SK-N-SH treated with all-trans-retinoic acid at 6 μM for 48 hours (cell line): ENCODE measurements around the gene LRCH1.
A peak's percentile ranks its signal among the peaks of the same experiment; 100 is the strongest.

Source experiments
- ATAC-seq: fragments of 200-7000 bp; cut with Tn5 transposase; 3 replicates; pipeline ENCODE4 v1.9.1; 2020; ENCODE audit warnings: mild to moderate bottlenecking, moderate library complexity
- ARNTL ChIP-seq: fragments of 450-650 bp; formaldehyde crosslinking; IDR thresholded peaks from 2 replicates; pipeline ENCODE4 v1.5.0; 2020; ENCODE audit warnings: low read depth, mild to moderate bottlenecking, moderate library complexity, borderline replicate concordance
- BACH2 ChIP-seq: fragments of 250-450 bp; sonication (Bioruptor Pico); IDR thresholded peaks from 2 replicates; pipeline ENCODE4 v1.9.0; 2021; ENCODE audit warnings: mild to moderate bottlenecking, borderline replicate concordance
- CSDC2 ChIP-seq: fragments of 250-450 bp; sonication (Bioruptor Pico); IDR thresholded peaks from 2 replicates; pipeline ENCODE4 v1.5.0; 2020; ENCODE audit warnings: mild to moderate bottlenecking, moderate library complexity
- ESRRG ChIP-seq: fragments of 250-450 bp; sonication (Bioruptor Pico); IDR thresholded peaks from 2 replicates; pipeline ENCODE4 v1.6.1; 2021; ENCODE audit warnings: mild to moderate bottlenecking
- GLIS3 ChIP-seq: fragments of 250-450 bp; sonication (Bioruptor Pico); IDR thresholded peaks from 2 replicates; pipeline ENCODE4 v1.5.0; 2020; ENCODE audit warnings: mild to moderate bottlenecking, moderate library complexity
- ISL1 ChIP-seq: fragments of 250-450 bp; sonication (Bioruptor Pico); IDR thresholded peaks from 2 replicates; pipeline ENCODE4 v2.1.2; 2022; ENCODE audit warnings: mild to moderate bottlenecking, moderate library complexity
- OSR1 ChIP-seq: fragments of 250-450 bp; sonication (Bioruptor Pico); IDR thresholded peaks from 2 replicates; pipeline ENCODE4 v1.8.0; 2022; ENCODE audit warnings: moderate library complexity, mild to moderate bottlenecking, inconsistent platforms
- PPARA ChIP-seq: fragments of 250-450 bp; sonication (Bioruptor Pico); IDR thresholded peaks from 2 replicates; pipeline ENCODE4 v1.5.0; 2020; ENCODE audit warnings: mild to moderate bottlenecking, borderline replicate concordance
- RARB ChIP-seq: fragments of 250-450 bp; sonication (Bioruptor Pico); IDR thresholded peaks from 2 replicates; pipeline ENCODE4 v1.8.0; 2021; ENCODE audit warnings: mild to moderate bottlenecking, moderate library complexity
- SNAI2 ChIP-seq: fragments of 250-450 bp; sonication (Bioruptor Pico); IDR thresholded peaks from 2 replicates; pipeline ENCODE4 v1.5.0; 2020; ENCODE audit warnings: mild to moderate bottlenecking, moderate library complexity
- TCF4 ChIP-seq: fragments of 250-450 bp; sonication (Bioruptor Pico); IDR thresholded peaks from 2 replicates; pipeline ENCODE4 v1.8.0; 2021; ENCODE audit warnings: mild to moderate bottlenecking, moderate library complexity, borderline replicate concordance
- TOX ChIP-seq: fragments of 250-450 bp; sonication (Bioruptor Pico); IDR thresholded peaks from 2 replicates; pipeline ENCODE4 v1.8.0; 2021; ENCODE audit warnings: mild to moderate bottlenecking, moderate library complexity, borderline replicate concordance
- ZFP3 ChIP-seq: fragments of 250-450 bp; sonication (Bioruptor Pico); IDR thresholded peaks from 2 replicates; pipeline ENCODE4 v1.5.0; 2020; ENCODE audit warnings: mild to moderate bottlenecking, moderate library complexity
- ZFP30 ChIP-seq: fragments of 450-650 bp; formaldehyde crosslinking; IDR thresholded peaks from 2 replicates; pipeline ENCODE4 v1.5.0; 2022; ENCODE audit warnings: mild to moderate bottlenecking, moderate library complexity
- ZNF565 ChIP-seq: fragments of 450-650 bp; formaldehyde crosslinking; conservative IDR thresholded peaks from 2 replicates; pipeline ENCODE4 v1.5.0; 2020; ENCODE audit warnings: low read depth, mild to moderate bottlenecking, moderate library complexity
- ZNF70 ChIP-seq: fragments of 450-650 bp; formaldehyde crosslinking; IDR thresholded peaks from 2 replicates; pipeline ENCODE4 v1.5.0; 2020; ENCODE audit warnings: mild to moderate bottlenecking, moderate library complexity
- ZNF8 ChIP-seq: fragments of 450-650 bp; formaldehyde crosslinking; IDR thresholded peaks from 2 replicates; pipeline ENCODE4 v1.5.0; 2020; ENCODE audit warnings: mild to moderate bottlenecking, moderate library complexity
- TF ChIP-seq, protein P1 (sequence below): fragments of 250-450 bp; sonication (Bioruptor Pico); IDR thresholded peaks from 2 replicates; pipeline ENCODE4 v1.5.1; 2021; ENCODE audit warnings: mild to moderate bottlenecking, moderate library complexity
- TF ChIP-seq, protein P2 (sequence below): fragments of 250-450 bp; sonication (Bioruptor Pico); IDR thresholded peaks from 2 replicates; pipeline ENCODE4 v1.8.0; 2021; ENCODE audit warnings: low read depth, mild to moderate bottlenecking, moderate library complexity, borderline replicate concordance
- TF ChIP-seq, protein P3 (sequence below): fragments of 250-450 bp; sonication (Bioruptor Pico); IDR thresholded peaks from 2 replicates; pipeline ENCODE4 v1.8.0; 2020; ENCODE audit warnings: mild to moderate bottlenecking, moderate library complexity, borderline replicate concordance
- TF ChIP-seq, protein P4 (sequence below): fragments of 250-450 bp; sonication (Bioruptor Pico); IDR thresholded peaks from 2 replicates; pipeline ENCODE4 v1.5.1; 2020; ENCODE audit warnings: low read depth, mild to moderate bottlenecking, moderate library complexity

LRCH1 gene

DNA sequence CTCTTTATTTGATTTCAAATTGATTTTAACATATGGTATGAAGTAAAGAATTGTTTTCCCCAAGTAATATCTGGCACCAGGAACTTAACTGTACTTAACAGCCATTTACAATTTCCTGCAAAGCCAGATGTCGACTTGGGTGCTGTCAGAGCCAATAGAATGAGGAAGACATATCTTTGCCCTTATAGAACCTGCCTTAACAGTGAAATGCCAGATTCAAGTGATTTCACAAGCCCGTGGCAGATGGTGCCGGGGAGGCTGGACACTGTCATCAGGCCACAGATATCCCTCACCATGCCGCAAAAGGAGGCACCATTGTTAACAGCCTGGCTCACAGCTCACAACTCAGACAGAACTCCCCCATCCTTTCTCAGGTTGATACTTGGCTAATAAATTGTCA, 195.3 kb downstream of the LRCH1 start:
- TF ChIP-seq ISL1 (CRISPR knock-in tag) = peak; percentile 69
- no peak for TF ChIP-seq BACH2
- TF ChIP-seq TCF4 (CRISPR knock-in tag) = peak; percentile 89
- TF ChIP-seq, protein P1, sequence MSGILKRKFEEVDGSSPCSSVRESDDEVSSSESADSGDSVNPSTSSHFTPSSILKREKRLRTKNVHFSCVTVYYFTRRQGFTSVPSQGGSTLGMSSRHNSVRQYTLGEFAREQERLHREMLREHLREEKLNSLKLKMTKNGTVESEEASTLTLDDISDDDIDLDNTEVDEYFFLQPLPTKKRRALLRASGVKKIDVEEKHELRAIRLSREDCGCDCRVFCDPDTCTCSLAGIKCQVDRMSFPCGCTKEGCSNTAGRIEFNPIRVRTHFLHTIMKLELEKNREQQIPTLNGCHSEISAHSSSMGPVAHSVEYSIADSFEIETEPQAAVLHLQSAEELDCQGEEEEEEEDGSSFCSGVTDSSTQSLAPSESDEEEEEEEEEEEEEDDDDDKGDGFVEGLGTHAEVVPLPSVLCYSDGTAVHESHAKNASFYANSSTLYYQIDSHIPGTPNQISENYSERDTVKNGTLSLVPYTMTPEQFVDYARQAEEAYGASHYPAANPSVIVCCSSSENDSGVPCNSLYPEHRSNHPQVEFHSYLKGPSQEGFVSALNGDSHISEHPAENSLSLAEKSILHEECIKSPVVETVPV (CRISPR knock-in tag) = 0 out of 2 replicates have a peak, but pooled peaks have one; percentile 49
- peak; percentile 88 for ATAC-seq

DNA sequence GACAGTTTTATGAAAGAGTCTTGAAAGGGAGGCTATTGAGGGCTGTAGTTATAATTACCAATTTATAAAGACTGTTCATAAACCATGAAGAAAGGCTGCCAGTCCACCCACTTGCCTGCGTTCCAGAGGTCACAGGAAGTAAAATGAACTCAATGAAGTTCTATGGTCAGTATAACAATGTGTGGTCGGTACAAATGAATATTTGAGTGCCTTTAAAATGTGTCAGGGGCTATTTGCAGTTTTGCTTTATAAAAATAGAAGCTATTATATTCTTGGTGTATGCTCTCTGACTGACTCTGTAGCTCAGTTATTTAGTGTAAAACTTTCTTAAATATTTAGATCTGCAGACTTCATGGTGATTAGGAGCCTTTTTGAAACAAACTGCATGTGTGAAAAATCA, 197.0 kb downstream of the LRCH1 start:
- TF ChIP-seq ZNF565 (CRISPR knock-in tag) (no peak), SNAI2 (no peak), ESRRG (no peak), PPARA (no peak), ZFP3 (CRISPR knock-in tag) (no peak), CSDC2 (no peak), OSR1 (no peak), TCF4 (CRISPR knock-in tag) (no peak), BACH2 (no peak), ZNF8 (no peak)
- TF ChIP-seq, protein P2, sequence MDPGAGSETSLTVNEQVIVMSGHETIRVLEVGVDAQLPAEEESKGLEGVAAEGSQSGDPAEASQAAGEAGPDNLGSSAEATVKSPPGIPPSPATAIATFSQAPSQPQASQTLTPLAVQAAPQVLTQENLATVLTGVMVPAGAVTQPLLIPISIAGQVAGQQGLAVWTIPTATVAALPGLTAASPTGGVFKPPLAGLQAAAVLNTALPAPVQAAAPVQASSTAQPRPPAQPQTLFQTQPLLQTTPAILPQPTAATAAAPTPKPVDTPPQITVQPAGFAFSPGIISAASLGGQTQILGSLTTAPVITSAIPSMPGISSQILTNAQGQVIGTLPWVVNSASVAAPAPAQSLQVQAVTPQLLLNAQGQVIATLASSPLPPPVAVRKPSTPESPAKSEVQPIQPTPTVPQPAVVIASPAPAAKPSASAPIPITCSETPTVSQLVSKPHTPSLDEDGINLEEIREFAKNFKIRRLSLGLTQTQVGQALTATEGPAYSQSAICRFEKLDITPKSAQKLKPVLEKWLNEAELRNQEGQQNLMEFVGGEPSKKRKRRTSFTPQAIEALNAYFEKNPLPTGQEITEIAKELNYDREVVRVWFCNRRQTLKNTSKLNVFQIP (CRISPR knock-in tag) = no peak
- TF ChIP-seq, protein P3, sequence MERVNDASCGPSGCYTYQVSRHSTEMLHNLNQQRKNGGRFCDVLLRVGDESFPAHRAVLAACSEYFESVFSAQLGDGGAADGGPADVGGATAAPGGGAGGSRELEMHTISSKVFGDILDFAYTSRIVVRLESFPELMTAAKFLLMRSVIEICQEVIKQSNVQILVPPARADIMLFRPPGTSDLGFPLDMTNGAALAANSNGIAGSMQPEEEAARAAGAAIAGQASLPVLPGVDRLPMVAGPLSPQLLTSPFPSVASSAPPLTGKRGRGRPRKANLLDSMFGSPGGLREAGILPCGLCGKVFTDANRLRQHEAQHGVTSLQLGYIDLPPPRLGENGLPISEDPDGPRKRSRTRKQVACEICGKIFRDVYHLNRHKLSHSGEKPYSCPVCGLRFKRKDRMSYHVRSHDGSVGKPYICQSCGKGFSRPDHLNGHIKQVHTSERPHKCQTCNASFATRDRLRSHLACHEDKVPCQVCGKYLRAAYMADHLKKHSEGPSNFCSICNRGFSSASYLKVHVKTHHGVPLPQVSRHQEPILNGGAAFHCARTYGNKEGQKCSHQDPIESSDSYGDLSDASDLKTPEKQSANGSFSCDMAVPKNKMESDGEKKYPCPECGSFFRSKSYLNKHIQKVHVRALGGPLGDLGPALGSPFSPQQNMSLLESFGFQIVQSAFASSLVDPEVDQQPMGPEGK = no peak
- no peak for ATAC-seq

DNA sequence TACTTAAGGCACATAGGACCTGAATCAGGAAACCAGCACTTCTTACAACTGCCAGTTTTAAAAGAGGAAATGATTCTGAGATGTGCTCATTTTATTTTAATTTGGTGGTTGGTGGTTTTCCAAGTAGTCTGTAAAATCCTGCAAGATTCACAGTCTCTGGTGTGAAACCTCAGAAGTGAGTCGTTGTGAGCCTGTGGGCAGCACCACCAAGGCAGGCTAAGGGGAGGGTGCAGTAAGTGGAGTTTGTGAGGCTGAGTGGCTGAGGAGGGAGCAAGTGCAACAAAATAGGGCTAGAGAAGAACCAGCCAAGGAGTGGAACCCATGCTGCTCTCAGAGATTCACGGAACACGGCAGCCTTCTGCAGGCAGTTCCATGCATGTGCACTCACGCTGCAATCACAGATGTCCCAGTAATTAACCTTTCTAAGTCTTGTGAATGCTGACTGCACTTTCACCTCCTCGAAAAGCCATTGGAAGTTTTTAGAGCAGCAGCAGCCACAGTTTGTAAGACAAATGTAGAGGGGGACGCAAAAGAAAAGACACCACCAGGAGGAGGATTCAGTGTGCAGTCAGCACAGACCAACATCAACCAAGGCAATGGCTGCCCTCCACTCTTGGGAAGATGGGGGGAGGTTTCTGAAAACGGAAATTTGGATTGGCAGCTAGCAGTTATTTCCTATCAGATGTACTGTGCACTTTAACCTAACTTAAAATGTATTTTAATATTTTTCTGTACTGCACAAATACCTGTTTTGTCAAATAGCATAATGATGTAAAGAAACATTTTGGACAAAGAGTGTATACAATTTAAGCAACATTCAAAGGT, 199.1 kb downstream of the LRCH1 start:
- ATAC-seq = no peak; the same call in 1 of the 3 replicates
- TF ChIP-seq PPARA = no peak

DNA sequence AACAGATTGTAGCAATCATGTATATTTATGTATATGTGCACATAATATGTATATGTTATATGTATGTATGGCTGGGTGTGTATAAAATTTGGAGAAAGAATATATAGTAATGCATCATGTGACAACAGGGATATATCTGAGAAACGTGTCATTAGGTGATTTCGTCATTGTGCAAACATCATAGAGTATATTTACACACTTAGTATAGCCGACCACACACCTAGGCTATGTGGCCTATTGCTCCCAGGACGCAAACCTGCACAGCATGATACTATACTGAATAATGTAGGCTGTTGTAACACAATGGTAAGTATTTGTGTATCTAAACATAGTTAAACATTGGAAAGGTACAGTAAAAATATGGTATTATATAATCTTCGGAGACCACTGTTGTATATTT, 200.2 kb downstream of the LRCH1 start:
- TF ChIP-seq ZFP3 (CRISPR knock-in tag) (no peak), ZNF70 (CRISPR knock-in tag) (no peak), GLIS3 (CRISPR knock-in tag) (no peak), ARNTL (CRISPR knock-in tag) (no peak), TCF4 (CRISPR knock-in tag) (no peak), ZNF565 (CRISPR knock-in tag) (no peak), ZFP30 (CRISPR knock-in tag) (no peak), RARB (CRISPR knock-in tag) (no peak), ISL1 (CRISPR knock-in tag) (no peak), BACH2 (no peak), SNAI2 (no peak), ESRRG (no peak), TOX (CRISPR knock-in tag) (no peak), CSDC2 (no peak)
- TF ChIP-seq, protein P2 (CRISPR knock-in tag) = no peak
- TF ChIP-seq, protein P4, sequence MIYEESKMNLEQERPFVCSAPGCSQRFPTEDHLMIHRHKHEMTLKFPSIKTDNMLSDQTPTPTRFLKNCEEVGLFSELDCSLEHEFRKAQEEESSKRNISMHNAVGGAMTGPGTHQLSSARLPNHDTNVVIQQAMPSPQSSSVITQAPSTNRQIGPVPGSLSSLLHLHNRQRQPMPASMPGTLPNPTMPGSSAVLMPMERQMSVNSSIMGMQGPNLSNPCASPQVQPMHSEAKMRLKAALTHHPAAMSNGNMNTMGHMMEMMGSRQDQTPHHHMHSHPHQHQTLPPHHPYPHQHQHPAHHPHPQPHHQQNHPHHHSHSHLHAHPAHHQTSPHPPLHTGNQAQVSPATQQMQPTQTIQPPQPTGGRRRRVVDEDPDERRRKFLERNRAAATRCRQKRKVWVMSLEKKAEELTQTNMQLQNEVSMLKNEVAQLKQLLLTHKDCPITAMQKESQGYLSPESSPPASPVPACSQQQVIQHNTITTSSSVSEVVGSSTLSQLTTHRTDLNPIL (CRISPR knock-in tag) = no peak
- TF ChIP-seq, protein P1 (CRISPR knock-in tag) = no peak
- TF ChIP-seq, protein P3 = no peak
- TF ChIP-seq, all 23 proteins: peak for 0
- ATAC-seq = no peak
